ENCODE data around the gene HAUS1. TPM values are rescaled to one million over a fixed set of nuclear protein-coding genes. Genes with fewer than 3 reads are reported as not detected.
"Not testable (repeated sequence)": the region's sequence is repeated elsewhere in the genome, so short reads cannot be mapped to it uniquely, and the experiment has no call there.

HAUS1 gene
- total RNA-seq, 2 donors from 2014 or later, result 34.3 to 54.5 TPM

- H3K27ac Mint-ChIP-seq, result no peak overlapping the region
- no peaks in the 10 kb centered on the region for H3K27me3 Mint-ChIP-seq
- peaks cover 5% of the 10 kb centered on the region for H3K4me1 Mint-ChIP-seq
- no peak for ATAC-seq (replicated peaks)
- no peak overlapping the region for H3K4me3 Mint-ChIP-seq
- H3K9me3 Mint-ChIP-seq, result no peaks in the 10 kb centered on the region
- peaks cover 77% of the 10 kb centered on the region for H3K36me3 Mint-ChIP-seq (ENCODE audit: low read depth)
Observed at GRCh38 chr18:46110406-46110805, 6.2 kb downstream of the HAUS1 start.

GRCh38 chr18:46113751-46114150 is 9.6 kb downstream of the HAUS1 start:
- Mint-ChIP-seq H3K27ac (no peak overlapping the region), H3K4me3 (no peak overlapping the region), H3K9me3 (no peaks in the 10 kb centered on the region), H3K36me3 (ENCODE audit: low read depth) (peaks cover 63% of the 10 kb centered on the region), H3K4me1 (peaks cover 5% of the 10 kb centered on the region), H3K27me3 (no peaks in the 10 kb centered on the region)
- ATAC-seq (replicated peaks), result no peak

GRCh38 chr18:46126625-46127024 is 22.4 kb downstream of the HAUS1 start:
- H3K36me3 Mint-ChIP-seq (ENCODE audit: low read depth), result peaks cover 80% of the 10 kb centered on the region
- not testable (repeated sequence) for H3K9me3 Mint-ChIP-seq; H3K4me1 Mint-ChIP-seq; ATAC-seq (replicated peaks); H3K4me3 Mint-ChIP-seq; H3K27me3 Mint-ChIP-seq; H3K27ac Mint-ChIP-seq

GRCh38 chr18:46130061-46130460 is 25.9 kb downstream of the HAUS1 start:
- no peak overlapping the region for H3K4me3 Mint-ChIP-seq
- peaks cover 48% of the 10 kb centered on the region for H3K36me3 Mint-ChIP-seq (ENCODE audit: low read depth)
- H3K4me1 Mint-ChIP-seq, result no peaks in the 10 kb centered on the region
- ATAC-seq (replicated peaks), result no peak
- no peaks in the 10 kb centered on the region for H3K9me3 Mint-ChIP-seq
- H3K27me3 Mint-ChIP-seq, result no peaks in the 10 kb centered on the region
- no peak overlapping the region for H3K27ac Mint-ChIP-seq

GRCh38 chr18:46130549-46130948 is 26.4 kb downstream of the HAUS1 start:
- not testable (repeated sequence) for ATAC-seq (replicated peaks); H3K9me3 Mint-ChIP-seq; H3K27me3 Mint-ChIP-seq; H3K27ac Mint-ChIP-seq; H3K4me3 Mint-ChIP-seq; H3K4me1 Mint-ChIP-seq
- H3K36me3 Mint-ChIP-seq (ENCODE audit: low read depth), result peaks cover 43% of the 10 kb centered on the region

GRCh38 chr18:46133534-46133933 is 29.3 kb downstream of the HAUS1 start:
- ATAC-seq (replicated peaks), result no peak
- H3K27me3 Mint-ChIP-seq, result no peaks in the 10 kb centered on the region
- no peak overlapping the region for H3K4me3 Mint-ChIP-seq
- no peaks in the 10 kb centered on the region for H3K9me3 Mint-ChIP-seq
- H3K36me3 Mint-ChIP-seq (ENCODE audit: low read depth), result peaks cover 16% of the 10 kb centered on the region
- no peak overlapping the region for H3K27ac Mint-ChIP-seq
- no peaks in the 10 kb centered on the region for H3K4me1 Mint-ChIP-seq

- no peak overlapping the region for H3K4me3 Mint-ChIP-seq
- H3K27ac Mint-ChIP-seq, result peak overlapping the region; percentile 61
- ATAC-seq (replicated peaks), result no peak
- H3K4me1 Mint-ChIP-seq, result no peaks in the 10 kb centered on the region
- H3K36me3 Mint-ChIP-seq (ENCODE audit: low read depth), result peaks cover under 1% of the 10 kb centered on the region
- H3K27me3 Mint-ChIP-seq, result no peaks in the 10 kb centered on the region
- H3K9me3 Mint-ChIP-seq, result no peaks in the 10 kb centered on the region
Observed at GRCh38 chr18:46134920-46135675, 30.9 kb downstream of the HAUS1 start.

- Mint-ChIP-seq H3K27me3 (no peaks in the 10 kb centered on the region), H3K27ac (no peak overlapping the region), H3K36me3 (ENCODE audit: low read depth) (no peaks in the 10 kb centered on the region), H3K4me3 (no peak overlapping the region), H3K4me1 (no peaks in the 10 kb centered on the region), H3K9me3 (no peaks in the 10 kb centered on the region)
- ATAC-seq (replicated peaks), result no peak
Observed at GRCh38 chr18:46140173-46140572, 36.0 kb downstream of the HAUS1 start.

GRCh38 chr18:46141199-46141598 is 37.0 kb downstream of the HAUS1 start:
- Mint-ChIP-seq H3K36me3 (ENCODE audit: low read depth) (no peaks in the 10 kb centered on the region), H3K4me3 (no peak overlapping the region), H3K4me1 (no peaks in the 10 kb centered on the region), H3K27me3 (no peaks in the 10 kb centered on the region), H3K9me3 (no peaks in the 10 kb centered on the region), H3K27ac (no peak overlapping the region)
- no peak for ATAC-seq (replicated peaks)

GRCh38 chr18:46148810-46149209 is 44.6 kb downstream of the HAUS1 start:
- Mint-ChIP-seq H3K27me3 (no peaks in the 10 kb centered on the region), H3K4me3 (no peak overlapping the region), H3K9me3 (no peaks in the 10 kb centered on the region), H3K27ac (peak overlapping the region; percentile 27), H3K4me1 (peaks cover 9% of the 10 kb centered on the region), H3K36me3 (ENCODE audit: low read depth) (no peaks in the 10 kb centered on the region)
- peak; percentile 59 for ATAC-seq (replicated peaks)

- no peak for ATAC-seq (replicated peaks)
- Mint-ChIP-seq H3K27me3 (no peaks in the 10 kb centered on the region), H3K4me3 (no peak overlapping the region), H3K4me1 (peaks cover 39% of the 10 kb centered on the region), H3K27ac (no peak overlapping the region), H3K36me3 (ENCODE audit: low read depth) (no peaks in the 10 kb centered on the region), H3K9me3 (no peaks in the 10 kb centered on the region)
Observed at GRCh38 chr18:46152436-46152807, 48.2 kb downstream of the HAUS1 start.

- H3K27ac Mint-ChIP-seq, result no peak overlapping the region
- peaks cover 42% of the 10 kb centered on the region for H3K4me1 Mint-ChIP-seq
- ATAC-seq (replicated peaks), result no peak
- no peaks in the 10 kb centered on the region for H3K9me3 Mint-ChIP-seq
- no peak overlapping the region for H3K4me3 Mint-ChIP-seq
- no peaks in the 10 kb centered on the region for H3K36me3 Mint-ChIP-seq (ENCODE audit: low read depth)
- no peaks in the 10 kb centered on the region for H3K27me3 Mint-ChIP-seq
Observed at GRCh38 chr18:46152808-46153617, 48.8 kb downstream of the HAUS1 start.

- Mint-ChIP-seq H3K9me3 (no peaks in the 10 kb centered on the region), H3K4me1 (peaks cover 44% of the 10 kb centered on the region), H3K27me3 (no peaks in the 10 kb centered on the region), H3K4me3 (peak overlapping the region; percentile 47), H3K27ac (peak overlapping the region; percentile 71), H3K36me3 (ENCODE audit: low read depth) (no peaks in the 10 kb centered on the region)
- ATAC-seq (replicated peaks), result peak; percentile 89
Observed at GRCh38 chr18:46155641-46156051, 51.5 kb downstream of the HAUS1 start.

GRCh38 chr18:46156124-46156745 is 52.0 kb downstream of the HAUS1 start:
- peak; percentile 83 for ATAC-seq (replicated peaks)
- Mint-ChIP-seq H3K4me3 (peak overlapping the region; percentile 47), H3K27ac (peak overlapping the region; percentile 71), H3K27me3 (no peaks in the 10 kb centered on the region), H3K36me3 (ENCODE audit: low read depth) (no peaks in the 10 kb centered on the region), H3K9me3 (no peaks in the 10 kb centered on the region), H3K4me1 (peaks cover 47% of the 10 kb centered on the region)

GRCh38 chr18:46156843-46157242 is 52.7 kb downstream of the HAUS1 start:
- H3K4me3 Mint-ChIP-seq, result peak overlapping the region; percentile 47
- ATAC-seq (replicated peaks), result no peak

More at GRCh38 chr18:46156843-46157242, 52.7 kb downstream of the HAUS1 start:
- Mint-ChIP-seq H3K36me3 (ENCODE audit: low read depth) (no peaks in the 10 kb centered on the region), H3K9me3 (no peaks in the 10 kb centered on the region), H3K27me3 (no peaks in the 10 kb centered on the region), H3K4me1 (peaks cover 44% of the 10 kb centered on the region), H3K27ac (peak overlapping the region; percentile 71)
